Keratinocyte (primary cell): ENCODE data around the gene ZNF648.

Experiments used
- EZH2 ChIP-seq: IDR thresholded peaks from one replicate; pipeline ENCODE4 v1.6.1; 2012; ENCODE audit warnings: inconsistent platforms, mild to moderate bottlenecking, low read length, moderate library complexity
- TF ChIP-seq, protein P1 (sequence below), 3 experiments: IDR thresholded peaks in 1 of 3; conservative IDR thresholded peaks in 1 of 3; optimal IDR thresholded peaks in 1 of 3; 2 replicates in 2 of 3; 3 replicates in 1 of 3; pipeline versions ENCODE3 to v1.5.1; 2011; ENCODE audit warnings: low read length in 3 of 3, mild to moderate bottlenecking in 3 of 3, moderate library complexity in 2 of 3, control low read depth in 1 of 3, inconsistent platforms in 1 of 3; ENCODE audit not compliant: insufficient read depth in 2 of 3; ENCODE audit errors: extremely low read depth in 1 of 3

- TF ChIP-seq, protein P1, sequence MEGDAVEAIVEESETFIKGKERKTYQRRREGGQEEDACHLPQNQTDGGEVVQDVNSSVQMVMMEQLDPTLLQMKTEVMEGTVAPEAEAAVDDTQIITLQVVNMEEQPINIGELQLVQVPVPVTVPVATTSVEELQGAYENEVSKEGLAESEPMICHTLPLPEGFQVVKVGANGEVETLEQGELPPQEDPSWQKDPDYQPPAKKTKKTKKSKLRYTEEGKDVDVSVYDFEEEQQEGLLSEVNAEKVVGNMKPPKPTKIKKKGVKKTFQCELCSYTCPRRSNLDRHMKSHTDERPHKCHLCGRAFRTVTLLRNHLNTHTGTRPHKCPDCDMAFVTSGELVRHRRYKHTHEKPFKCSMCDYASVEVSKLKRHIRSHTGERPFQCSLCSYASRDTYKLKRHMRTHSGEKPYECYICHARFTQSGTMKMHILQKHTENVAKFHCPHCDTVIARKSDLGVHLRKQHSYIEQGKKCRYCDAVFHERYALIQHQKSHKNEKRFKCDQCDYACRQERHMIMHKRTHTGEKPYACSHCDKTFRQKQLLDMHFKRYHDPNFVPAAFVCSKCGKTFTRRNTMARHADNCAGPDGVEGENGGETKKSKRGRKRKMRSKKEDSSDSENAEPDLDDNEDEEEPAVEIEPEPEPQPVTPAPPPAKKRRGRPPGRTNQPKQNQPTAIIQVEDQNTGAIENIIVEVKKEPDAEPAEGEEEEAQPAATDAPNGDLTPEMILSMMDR (optimal IDR thresholded peaks at IDR 0.05 in 1 of 3, IDR thresholded peaks at IDR 0.05 in 1 of 3, conservative IDR thresholded peaks at IDR 0.05 in 1 of 3; ENCODE audit: extremely low read depth in 1 of 3, insufficient read depth in 2 of 3, low read length in 3 of 3): no peak
- TF ChIP-seq EZH2: no peak
Observed at GRCh38 chr1:182080040-182080439, 18.5 kb upstream of the ZNF648 start.
